OCI-LY1 (cell line): ENCODE results near the gene CDYL2.

Experiments used
- H2AFZ ChIP-seq: fragments of 200-600 bp; sonication (generic), shearing (Covaris generic); 2 replicates; pipeline ENCODE4 v1.6.0; 2014; ENCODE audit warnings: antibody characterized with exemption, mild to moderate bottlenecking, low read length
- H3F3A ChIP-seq: fragments of 200-600 bp; sonication (generic), shearing (Covaris generic); 2 replicates; pipeline ENCODE4 v1.6.0; 2014; ENCODE audit warnings: mild to moderate bottlenecking, antibody characterized with exemption, low read length, moderate library complexity; ENCODE audit not compliant: insufficient read depth
- H3K27ac ChIP-seq: fragments of 200-600 bp; sonication (generic); 2 replicates; pipeline ENCODE4 v1.5.1; 2014; ENCODE audit warnings: low read length, mixed run types, mild to moderate bottlenecking, low read depth; ENCODE audit not compliant: poor library complexity, severe bottlenecking
- H3K27me3 ChIP-seq: fragments of 200-600 bp; sonication (generic); 2 replicates; pipeline ENCODE4 v1.6.0; 2014; ENCODE audit warnings: antibody characterized with exemption, mild to moderate bottlenecking, low read length, moderate library complexity; ENCODE audit not compliant: insufficient read depth
- H3K36me3 ChIP-seq: fragments of 200-600 bp; sonication (generic); 2 replicates; pipeline ENCODE4 v1.6.1; 2014; ENCODE audit warnings: mild to moderate bottlenecking, antibody characterized with exemption, low read length, moderate library complexity, mixed read lengths; ENCODE audit not compliant: insufficient read depth
- H3K4me1 ChIP-seq: fragments of 200-600 bp; sonication (generic); 2 replicates; pipeline ENCODE4 v1.5.1; 2014; ENCODE audit warnings: mild to moderate bottlenecking, low read length, moderate library complexity; ENCODE audit not compliant: insufficient read depth, severe bottlenecking
- H3K4me2 ChIP-seq: fragments of 200-600 bp; sonication (generic), shearing (Covaris generic); 2 replicates; pipeline ENCODE4 v1.6.1; 2014; ENCODE audit warnings: low read length
- H3K4me3 ChIP-seq: fragments of 200-600 bp; sonication (generic); 2 replicates; pipeline ENCODE4 v1.5.1; 2014; ENCODE audit warnings: low read length, low read depth, mild to moderate bottlenecking, mixed read lengths; ENCODE audit not compliant: poor library complexity, severe bottlenecking
- H3K79me2 ChIP-seq: fragments of 200-600 bp; shearing (Covaris generic); 2 replicates; pipeline ENCODE4 v1.6.1; 2016; ENCODE audit warnings: mixed run types, low read length, mixed read lengths; ENCODE audit not compliant: insufficient read depth
- H3K9ac ChIP-seq: fragments of 200-600 bp; sonication (generic), shearing (Covaris generic); 2 replicates; pipeline ENCODE4 v1.6.1; 2014; ENCODE audit warnings: mild to moderate bottlenecking, low read length, mixed read lengths
- H3K9me2 ChIP-seq: fragments of 200-600 bp; sonication (generic), shearing (Covaris generic); 2 replicates; pipeline ENCODE4 v1.6.1; 2014; ENCODE audit warnings: low read depth, mild to moderate bottlenecking, low read length, mixed read lengths
- H3K9me3 ChIP-seq: fragments of 200-600 bp; shearing (Covaris generic); 2 replicates; pipeline ENCODE4 v1.6.1; 2014; ENCODE audit warnings: low read length, mixed read lengths
- H4K20me1 ChIP-seq: fragments of 200-600 bp; sonication (generic), shearing (Covaris generic); 2 replicates; pipeline ENCODE4 v1.6.0; 2016; ENCODE audit warnings: mild to moderate bottlenecking, low read length; ENCODE audit not compliant: insufficient read depth
- CTCF ChIP-seq: fragments of 200-600 bp; sonication (generic), shearing (Covaris generic); IDR thresholded peaks from 2 replicates; pipeline ENCODE4 v1.5.1; 2017; ENCODE audit warnings: mild to moderate bottlenecking, antibody characterized with exemption, low read length, moderate library complexity, mixed read lengths
- EZH2 ChIP-seq: fragments of 200-600 bp; sonication (generic), shearing (Covaris generic); IDR thresholded peaks from 2 replicates; pipeline ENCODE4 v1.8.0; 2017; ENCODE audit warnings: borderline replicate concordance, mixed run types, mild to moderate bottlenecking, antibody characterized with exemption, low read length, moderate library complexity, mixed read lengths

CDYL2 gene

GRCh38 chr16:80837533-80838147 is 33.2 kb upstream of the CDYL2 start:
- Histone ChIP-seq H3K27me3 (no peaks in the 10 kb centered on the region), H3K4me2 (no peak overlapping the region), H3K79me2 (no peaks in the 10 kb centered on the region), H3F3A (no peaks in the 10 kb centered on the region), H3K9me3 (no peaks in the 10 kb centered on the region), H3K4me3 (no peak overlapping the region), H3K27ac (no peak overlapping the region), H3K4me1 (no peaks in the 10 kb centered on the region), H3K9ac (no peak overlapping the region), H3K36me3 (no peaks in the 10 kb centered on the region), H4K20me1 (no peaks in the 10 kb centered on the region), H2AFZ (no peak overlapping the region), H3K9me2 (no peaks in the 10 kb centered on the region)
- no peak for TF ChIP-seq CTCF
- no peak for TF ChIP-seq EZH2

- H3K36me3 ChIP-seq: no peaks in the 10 kb centered on the region
- no peaks in the 10 kb centered on the region for H3K27me3 ChIP-seq
- no peaks in the 10 kb centered on the region for H3K79me2 ChIP-seq
- H3K9me2 ChIP-seq: no peaks in the 10 kb centered on the region
- H3F3A ChIP-seq: no peaks in the 10 kb centered on the region
- no peaks in the 10 kb centered on the region for H3K4me1 ChIP-seq
- no peak overlapping the region for H3K4me3 ChIP-seq
- no peak for TF ChIP-seq EZH2
- TF ChIP-seq CTCF: no peak
- no peak overlapping the region for H3K9ac ChIP-seq
- H3K4me2 ChIP-seq: no peak overlapping the region
- no peak overlapping the region for H2AFZ ChIP-seq
- no peaks in the 10 kb centered on the region for H3K9me3 ChIP-seq
- no peaks in the 10 kb centered on the region for H4K20me1 ChIP-seq
- no peak overlapping the region for H3K27ac ChIP-seq
These were observed 32.4 kb upstream of the CDYL2 start for GRCh38 chr16:80836846-80837245.

- no peak overlapping the region for H2AFZ ChIP-seq
- TF ChIP-seq CTCF: no peak
- TF ChIP-seq EZH2: no peak
- H3K4me1 ChIP-seq: no peaks in the 10 kb centered on the region
- no peaks in the 10 kb centered on the region for H3F3A ChIP-seq
- no peaks in the 10 kb centered on the region for H3K27me3 ChIP-seq
- H3K9me3 ChIP-seq: no peaks in the 10 kb centered on the region
- no peaks in the 10 kb centered on the region for H3K9me2 ChIP-seq
- H3K4me2 ChIP-seq: no peak overlapping the region
- no peaks in the 10 kb centered on the region for H3K79me2 ChIP-seq
- H3K4me3 ChIP-seq: no peak overlapping the region
- no peaks in the 10 kb centered on the region for H4K20me1 ChIP-seq
- no peaks in the 10 kb centered on the region for H3K36me3 ChIP-seq
- H3K9ac ChIP-seq: no peak overlapping the region
- no peak overlapping the region for H3K27ac ChIP-seq
These were observed 31.8 kb upstream of the CDYL2 start for GRCh38 chr16:80836202-80836601.
